Fibroblast of gingiva (primary cell): ENCODE results near the gene GNAI3.
A peak's percentile ranks its signal among the peaks of the same experiment; 100 is the strongest.

Source experiments
- DNase-seq: peaks from one replicate; pipeline ENCODE4 v3.0.0-alpha.2; 2011; ENCODE audit warnings: low read depth

GNAI3 gene

DNA sequence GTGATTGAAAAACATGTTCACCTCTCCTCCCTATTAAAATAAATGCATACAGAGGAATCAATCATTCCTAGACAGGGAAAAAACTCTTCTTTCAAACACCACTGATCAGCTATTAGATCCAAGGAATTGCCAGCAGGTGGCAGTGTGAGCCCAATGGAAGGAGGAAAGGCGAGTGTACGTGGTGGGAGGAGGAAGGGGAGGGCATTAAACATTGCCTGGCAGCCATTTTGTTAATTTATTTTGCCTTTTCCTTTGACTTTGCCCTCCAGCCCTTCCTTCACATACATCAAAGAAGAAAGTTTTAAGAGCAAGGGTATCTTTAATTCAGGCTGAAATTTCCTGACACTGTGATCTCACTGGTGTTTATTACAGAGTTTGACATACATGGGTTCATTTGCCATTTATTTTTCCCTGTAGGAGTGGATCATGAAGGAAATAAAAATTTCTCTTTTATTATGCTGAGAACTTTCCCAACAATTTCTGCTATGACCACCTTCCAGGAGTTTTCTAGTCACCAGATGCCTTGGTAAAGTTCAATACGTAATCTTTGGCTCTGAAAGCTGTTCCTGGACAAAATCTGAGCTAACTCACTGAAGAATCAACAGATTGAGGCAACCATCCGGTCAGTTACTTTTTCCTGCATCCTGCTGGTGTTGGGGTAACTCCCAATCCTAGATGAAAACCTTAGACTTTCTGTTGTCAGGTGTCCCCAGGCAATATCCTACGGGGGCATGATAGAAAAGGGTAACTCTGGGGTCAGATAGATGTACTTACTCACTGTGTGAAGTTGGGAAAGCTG is 1.9 kb upstream of the GNAI3 start:
- peak; percentile 75 for DNase-seq

DNA sequence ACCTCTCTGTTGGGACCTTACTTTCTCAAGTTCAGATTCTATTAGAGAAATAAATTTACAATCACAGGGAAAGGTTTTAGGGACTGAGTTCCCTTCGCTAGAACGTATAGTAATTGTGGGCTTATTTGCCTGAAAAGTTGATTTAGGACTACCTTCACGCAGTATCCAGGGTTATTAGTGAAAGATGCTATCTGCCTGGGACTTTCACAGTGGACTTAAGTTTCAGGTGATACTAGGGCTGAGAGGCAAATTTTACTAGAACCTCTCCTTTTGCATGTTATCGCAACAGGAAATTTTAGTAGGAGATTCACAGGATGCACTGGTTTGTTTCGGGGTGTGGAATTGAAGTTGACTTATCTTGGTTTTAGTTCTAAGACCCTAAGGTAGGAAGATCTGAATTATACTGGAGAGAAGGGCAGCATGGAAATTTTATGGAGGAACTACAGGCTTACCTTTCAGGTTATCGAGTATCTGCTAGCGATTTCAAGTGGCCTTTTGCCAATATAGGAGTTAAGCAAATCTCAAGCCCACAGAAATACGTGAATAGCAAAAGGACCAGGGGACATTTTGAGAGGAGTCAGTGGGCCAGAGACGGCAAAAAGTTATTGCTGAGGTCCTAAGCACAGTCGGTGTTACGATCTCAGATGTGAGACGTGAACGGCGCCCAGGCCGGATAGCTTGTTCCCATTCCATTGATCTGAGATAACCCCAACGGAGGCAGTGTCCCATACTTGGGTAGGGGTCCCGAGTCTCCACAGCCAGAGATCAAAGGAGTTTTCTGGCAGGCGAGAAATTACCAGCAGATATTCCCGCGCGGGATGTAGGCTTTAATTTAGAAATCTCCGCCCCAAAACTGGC is 723 bp upstream of the GNAI3 start:
- DNase-seq: no peak

- no peak for DNase-seq
Observed at GRCh38 chr1:109556563-109556962, 8.1 kb downstream of the GNAI3 start.

DNA sequence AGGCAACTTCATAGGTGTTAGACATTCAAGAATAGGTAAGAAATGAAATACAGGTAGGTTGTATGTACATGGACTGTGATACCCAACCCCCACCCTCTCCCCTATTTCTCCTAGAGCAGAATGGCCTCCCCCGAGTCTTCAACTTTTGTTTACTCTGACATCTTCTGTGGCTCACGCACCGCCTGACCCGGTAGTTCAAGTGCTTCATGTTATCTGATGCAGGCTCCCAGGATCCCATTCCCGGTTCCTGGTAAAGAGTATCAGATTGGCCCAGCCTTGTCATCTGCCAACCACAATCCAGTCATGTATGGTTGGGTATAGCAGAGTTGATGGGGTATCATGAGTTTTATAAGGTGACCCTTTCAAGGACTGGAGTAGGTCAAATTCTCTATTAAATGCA is 9.1 kb downstream of the GNAI3 start:
- DNase-seq: no peak

GRCh38 chr1:109559995-109560394 is 11.6 kb downstream of the GNAI3 start:
- DNase-seq: peak; percentile 30

DNA sequence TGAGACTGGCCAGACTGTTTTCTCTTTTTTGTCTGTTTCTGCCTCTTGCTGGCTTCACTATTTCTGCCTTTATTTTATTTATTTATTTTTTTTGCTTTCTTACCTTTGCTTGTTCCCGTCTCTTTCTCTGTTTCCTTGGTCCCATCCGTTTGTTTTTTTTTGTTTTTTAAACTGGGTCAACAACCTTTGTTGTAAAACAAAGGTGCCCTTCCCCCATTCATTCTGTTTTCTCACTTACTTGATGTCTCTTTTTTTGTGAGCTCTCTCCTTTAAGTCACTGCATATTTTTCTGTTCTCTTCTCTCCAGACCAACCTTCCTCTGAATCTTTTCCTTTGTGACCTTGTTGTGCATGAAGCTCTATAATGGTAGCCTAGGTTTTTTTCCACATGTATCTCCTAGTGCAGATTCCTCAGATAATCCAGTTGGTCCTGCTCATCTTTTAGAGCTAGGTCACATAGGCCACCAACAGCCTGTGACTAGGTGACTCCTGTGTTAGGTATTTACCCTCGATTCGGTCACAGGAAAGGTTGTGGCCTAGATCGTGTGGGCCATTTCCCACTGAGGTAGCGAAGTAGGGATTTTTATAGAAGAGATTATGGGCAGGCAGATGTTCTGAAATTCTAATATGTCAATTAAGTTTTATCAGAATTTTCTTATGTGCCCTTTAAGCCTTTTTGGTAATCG is 15.9 kb downstream of the GNAI3 start:
- DNase-seq: no peak

- no peak for DNase-seq
Observed at GRCh38 chr1:109565241-109565640, 16.8 kb downstream of the GNAI3 start.

DNA sequence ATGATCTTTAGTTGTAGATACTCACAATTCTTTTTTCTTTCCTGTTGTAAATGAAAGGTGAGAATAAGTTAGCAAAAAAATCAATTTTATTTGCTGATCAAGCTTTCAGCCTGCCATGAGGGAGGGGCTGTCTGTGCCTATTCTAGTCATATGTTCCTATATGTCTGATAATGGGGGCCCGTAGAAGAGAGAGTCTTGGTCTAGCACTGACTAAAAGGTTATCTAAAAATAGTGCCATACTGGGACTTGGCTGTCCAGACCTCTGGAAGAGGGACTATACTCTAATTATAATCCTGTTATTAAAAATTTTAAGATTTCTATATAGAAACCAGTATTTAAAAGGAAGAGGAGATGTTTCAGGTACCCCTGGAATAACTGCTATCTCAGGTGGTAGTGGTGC is 18.6 kb downstream of the GNAI3 start:
- DNase-seq: no peak

DNA sequence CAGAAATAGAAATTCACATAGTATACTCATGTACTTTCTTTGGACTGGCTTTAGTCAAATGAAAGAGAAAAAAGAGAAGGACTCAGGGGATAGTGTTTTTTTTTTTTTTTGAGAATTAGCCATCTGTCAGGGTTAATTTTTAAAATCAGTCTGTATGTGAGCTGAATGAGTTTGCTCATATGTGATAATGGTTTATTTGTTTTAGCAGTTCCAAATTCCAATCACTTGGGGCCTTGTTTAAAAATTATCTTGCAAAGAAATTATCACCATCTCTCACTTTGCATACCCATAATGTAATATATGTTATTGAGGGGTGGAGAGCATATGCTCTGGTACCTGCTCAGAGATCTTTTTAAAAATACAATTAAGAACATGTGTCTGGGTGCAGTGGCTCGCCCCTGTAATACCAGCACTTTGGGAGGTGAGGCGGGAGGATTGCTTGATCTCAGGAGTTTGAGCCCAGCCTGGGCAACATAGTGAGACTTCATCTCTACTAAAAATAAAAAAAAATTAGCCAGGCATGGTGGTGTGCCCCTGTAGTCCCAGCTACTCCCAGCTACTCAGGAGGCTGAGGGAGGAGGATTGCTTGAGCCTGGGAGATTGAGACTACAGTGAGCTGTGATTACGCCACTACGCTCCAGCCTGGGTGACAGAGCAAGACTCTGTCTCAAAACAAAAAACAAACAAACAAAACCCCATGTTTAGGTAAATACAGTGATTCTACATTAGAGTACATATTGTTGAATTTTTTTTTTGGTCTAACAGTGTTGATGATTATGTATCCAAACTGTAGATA is 19.7 kb downstream of the GNAI3 start:
- no peak for DNase-seq

GRCh38 chr1:109569323-109569722 is 20.9 kb downstream of the GNAI3 start:
- DNase-seq: no peak

DNA sequence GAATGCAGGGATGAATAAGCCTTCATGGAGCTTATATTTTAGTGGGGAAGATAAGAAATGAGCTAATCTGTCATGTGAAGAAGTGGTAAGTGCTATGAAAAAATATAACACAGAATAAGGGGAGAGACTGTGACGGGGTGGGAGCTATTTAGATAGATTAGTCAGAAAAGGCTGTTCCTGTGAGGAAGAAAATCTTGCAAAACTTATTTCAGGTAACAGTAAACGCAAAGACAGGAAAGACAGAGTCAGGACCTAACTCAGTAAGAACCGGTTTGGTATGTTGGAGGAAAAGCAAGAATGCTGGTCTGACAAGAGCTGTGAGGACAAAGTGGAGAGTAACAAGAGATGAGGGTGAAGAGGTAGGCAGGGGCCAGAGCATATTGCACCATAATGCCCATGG is 22.0 kb downstream of the GNAI3 start:
- DNase-seq: peak; percentile 8

GRCh38 chr1:109573785-109574184 is 25.4 kb downstream of the GNAI3 start:
- no peak for DNase-seq

GRCh38 chr1:109578947-109579443 is 30.6 kb downstream of the GNAI3 start:
- DNase-seq: peak; percentile 34

DNA sequence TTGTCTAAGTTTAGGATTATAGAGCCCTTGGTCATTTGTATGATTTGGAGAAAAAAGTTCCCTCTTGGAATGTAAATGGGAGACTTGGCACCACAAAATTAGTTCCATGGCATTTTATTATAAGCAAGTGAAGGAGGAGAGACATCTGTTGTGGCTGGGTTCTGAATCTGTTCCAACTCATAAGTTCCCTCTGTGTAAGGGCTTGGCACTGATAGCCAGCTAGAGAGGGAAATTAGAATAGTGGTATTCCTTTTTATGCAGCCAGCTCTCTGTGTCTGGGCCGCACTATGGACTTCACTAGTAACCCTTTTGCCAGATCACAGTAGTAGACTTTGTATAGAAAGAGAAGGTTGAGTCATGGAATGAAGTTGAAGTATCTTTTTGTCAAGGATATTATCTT is 31.1 kb downstream of the GNAI3 start:
- peak; percentile 64 for DNase-seq

DNA sequence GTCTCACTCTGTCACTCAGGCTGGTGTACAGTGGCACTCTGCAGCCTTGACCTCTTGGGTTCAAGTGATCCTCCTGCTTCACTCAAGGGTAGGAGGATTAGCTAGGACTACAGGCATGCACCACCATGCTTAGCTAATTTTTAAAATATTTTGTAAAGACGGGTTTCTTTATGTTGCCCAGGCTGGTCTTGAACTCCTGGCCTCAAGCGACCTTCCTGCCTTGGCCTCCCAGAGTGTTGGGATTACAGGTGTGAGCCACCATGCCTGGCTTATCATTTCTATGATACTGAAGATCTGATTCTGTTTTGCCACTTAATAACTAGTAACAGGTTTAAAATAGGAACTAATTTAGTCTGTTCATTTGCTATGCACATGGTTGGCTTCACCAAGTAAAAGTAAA is 33.6 kb downstream of the GNAI3 start:
- no peak for DNase-seq

DNA sequence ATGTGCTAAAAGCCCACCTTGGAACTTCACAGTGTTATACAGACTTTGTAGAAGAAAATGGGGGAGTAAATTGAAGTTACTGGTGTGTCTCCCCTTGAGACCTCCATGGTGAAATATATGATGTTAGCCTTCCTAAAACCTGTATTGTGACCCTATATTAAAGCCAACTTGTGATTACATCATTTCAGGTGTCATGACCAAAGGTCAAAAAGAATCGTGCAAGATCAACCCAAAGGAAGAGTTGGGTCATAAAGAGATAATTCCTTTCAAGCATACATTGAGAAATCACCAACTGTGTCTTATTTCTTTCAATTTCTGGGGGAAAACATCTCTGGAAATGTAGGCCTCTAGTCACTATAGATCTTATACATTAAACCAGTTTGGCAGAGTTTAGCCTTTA is 36.4 kb downstream of the GNAI3 start:
- no peak for DNase-seq

DNA sequence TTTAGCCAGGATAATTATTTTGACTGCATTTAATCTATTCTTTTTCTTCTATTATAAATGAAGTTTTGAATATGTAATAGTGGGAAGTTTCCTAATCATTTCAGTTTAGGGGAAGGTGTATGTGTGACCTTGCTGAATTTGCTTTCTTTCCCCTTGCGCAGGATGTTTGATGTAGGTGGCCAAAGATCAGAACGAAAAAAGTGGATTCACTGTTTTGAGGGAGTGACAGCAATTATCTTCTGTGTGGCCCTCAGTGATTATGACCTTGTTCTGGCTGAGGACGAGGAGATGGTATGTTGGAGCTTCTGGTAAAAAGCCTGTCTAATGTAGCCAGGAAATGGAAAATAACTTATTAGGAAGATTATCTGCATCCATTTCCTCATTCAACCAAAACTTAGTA is 37.6 kb downstream of the GNAI3 start:
- no peak for DNase-seq

DNA sequence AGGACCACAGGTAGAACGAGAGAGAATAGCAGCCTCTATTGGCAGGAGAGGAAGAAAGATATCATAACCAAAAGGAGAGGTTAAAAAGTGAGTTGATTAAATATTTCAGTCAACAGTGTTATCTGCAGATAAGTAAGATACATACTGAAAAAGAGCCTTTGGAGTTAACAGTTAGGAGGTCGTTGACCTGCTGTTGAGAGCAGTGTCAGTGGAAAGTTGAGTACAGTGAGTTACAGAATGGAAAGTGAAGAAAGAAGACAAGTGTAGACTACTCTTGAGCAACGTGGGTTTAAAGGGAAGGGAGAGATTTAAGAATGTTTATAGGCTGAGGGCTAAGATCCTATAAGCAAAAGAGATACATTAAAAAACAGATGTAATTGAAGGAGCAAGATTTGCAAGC is 40.8 kb downstream of the GNAI3 start:
- DNase-seq: no peak

DNA sequence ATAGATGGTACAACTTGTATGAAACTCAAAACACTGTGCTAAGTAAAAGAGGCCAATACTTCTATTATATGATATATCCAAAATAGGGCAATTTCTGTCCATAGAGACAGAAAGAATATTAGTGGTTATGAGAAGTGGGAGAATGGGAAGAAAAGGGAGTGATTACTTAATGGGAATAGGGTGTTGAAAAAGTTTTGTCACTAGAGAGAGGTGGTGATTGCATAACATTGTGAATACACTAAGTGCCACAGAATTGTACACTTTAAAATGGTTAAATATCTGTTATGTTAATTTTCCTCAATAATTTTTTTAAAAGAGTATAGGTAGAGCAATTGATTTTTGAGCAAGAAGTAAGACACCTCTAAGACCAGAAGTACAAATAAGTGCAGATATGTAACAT is 41.3 kb downstream of the GNAI3 start:
- no peak for DNase-seq

- no peak for DNase-seq
Observed at GRCh38 chr1:109592916-109593315, 44.5 kb downstream of the GNAI3 start.

GRCh38 chr1:109595531-109595930 is 47.1 kb downstream of the GNAI3 start:
- peak; percentile 14 for DNase-seq

GRCh38 chr1:109598156-109598555 is 49.7 kb downstream of the GNAI3 start:
- DNase-seq: no peak
